Left colon (tissue), 2 donors: ENCODE measurements around the gene USP17L17. TPM values are rescaled to one million over a fixed set of nuclear protein-coding genes. Genes with fewer than 3 reads are reported as not detected.

Source experiments
- total RNA-seq, 2 donors: library from RNA; stranded (reverse); fragmentation: NEBNext Ultra II Directional; extraction: Animal tissue kit (Norgen Biotek cat#: 25700); gene quantifications; one replicate each; pipeline ENCODE4 v1.2.1, GENCODE V29; 2021
- donor health status: DM: no; HTN: no; CAD: no.
- donor health status: DM: yes; HTN: yes; CAD: no.

The USP17L17 gene
- total RNA-seq, 2 donors from 2014 or later, result not detected

Other genes with a start within 250 kb of the USP17L17 start
- not detected for gene FAM90A26, start 73.5 kb upstream of the USP17L17 start, total RNA-seq
- not detected for gene USP17L10, start 33.2 kb upstream of the USP17L17 start, total RNA-seq
- not detected for gene USP17L11, start 28.5 kb upstream of the USP17L17 start, total RNA-seq
- not detected for gene USP17L12, start 23.7 kb upstream of the USP17L17 start, total RNA-seq
- not detected for gene USP17L13, start 19.0 kb upstream of the USP17L17 start, total RNA-seq
- not detected for gene USP17L15, start 9.5 kb upstream of the USP17L17 start, total RNA-seq
- not detected for gene USP17L18, start 4.8 kb downstream of the USP17L17 start, total RNA-seq
- gene USP17L19, start 9.5 kb downstream of the USP17L17 start, total RNA-seq, result not detected
- not detected for gene USP17L20, start 14.2 kb downstream of the USP17L17 start, total RNA-seq
- gene USP17L21, start 19.0 kb downstream of the USP17L17 start, total RNA-seq, result not detected
- gene USP17L22, start 23.7 kb downstream of the USP17L17 start, total RNA-seq, result not detected
- gene USP17L24, start 81.3 kb downstream of the USP17L17 start, total RNA-seq, result not detected
- gene USP17L25, start 86.0 kb downstream of the USP17L17 start, total RNA-seq, result not detected
- not detected for gene USP17L26, start 90.8 kb downstream of the USP17L17 start, total RNA-seq
- gene USP17L5, start 95.5 kb downstream of the USP17L17 start, total RNA-seq, result not detected
- gene USP17L27, start 100.3 kb downstream of the USP17L17 start, total RNA-seq, result not detected
- gene USP17L28, start 105.0 kb downstream of the USP17L17 start, total RNA-seq, result not detected
- gene USP17L29, start 109.8 kb downstream of the USP17L17 start, total RNA-seq, result not detected
- gene USP17L30, start 119.2 kb downstream of the USP17L17 start, total RNA-seq, result not detected
- not detected for gene DEFB131A, start 200.5 kb downstream of the USP17L17 start, total RNA-seq